Smooth muscle cell (in vitro differentiated cells): ENCODE data around the gene PLA2G4F. TPM values are rescaled to one million over a fixed set of nuclear protein-coding genes. Genes with fewer than 3 reads are reported as not detected.

Experiments
- DNase-seq: peaks from one replicate; lab custom pipeline; 2025; ENCODE audit not compliant: unreplicated experiment; lab: John Stamatoyannopoulos, UW
- H2AFZ ChIP-seq: fragments of 200-600 bp; sonication (generic); 2 replicates; pipeline ENCODE4 v1.6.0; 2016; ENCODE audit warnings: antibody characterized with exemption, low read depth, mild to moderate bottlenecking
- H3F3A ChIP-seq: fragments of 200-600 bp; sonication (generic); 2 replicates; pipeline ENCODE4 v1.6.0; 2017; ENCODE audit warnings: antibody characterized with exemption, low read depth
- H3K27ac ChIP-seq: fragments of 200-600 bp; sonication (generic); 2 replicates; pipeline ENCODE4 v1.5.1; 2016; ENCODE audit warnings: low read depth, mild to moderate bottlenecking
- H3K27me3 ChIP-seq: fragments of 200-600 bp; sonication (generic); 2 replicates; pipeline ENCODE4 v1.6.1; 2016; ENCODE audit warnings: low read depth, mild to moderate bottlenecking
- H3K36me3 ChIP-seq: fragments of 200-600 bp; sonication (generic); 2 replicates; pipeline ENCODE4 v1.5.1; 2016; ENCODE audit warnings: low read depth
- H3K4me1 ChIP-seq: fragments of 200-600 bp; sonication (generic); 2 replicates; pipeline ENCODE4 v1.5.1; 2016; ENCODE audit warnings: low read depth
- H3K4me2 ChIP-seq: fragments of 200-600 bp; sonication (generic); 2 replicates; pipeline ENCODE4 v1.6.0; 2016; ENCODE audit warnings: mild to moderate bottlenecking
- H3K4me3 ChIP-seq: fragments of 200-600 bp; sonication (generic); 2 replicates; pipeline ENCODE4 v1.5.1; 2016; ENCODE audit warnings: mild to moderate bottlenecking
- H3K79me2 ChIP-seq: fragments of 200-600 bp; sonication (generic); 2 replicates; pipeline ENCODE4 v1.6.0; 2016; ENCODE audit warnings: low read depth, mild to moderate bottlenecking
- H3K9ac ChIP-seq: fragments of 200-600 bp; sonication (generic); 2 replicates; pipeline ENCODE4 v1.6.0; 2016; ENCODE audit warnings: low read depth
- H3K9me3 ChIP-seq: fragments of 200-600 bp; sonication (generic); replicated peaks from 2 replicates; pipeline ENCODE4 v1.5.1; 2016; ENCODE audit warnings: low read depth
- H4K20me1 ChIP-seq: fragments of 200-600 bp; sonication (generic); 2 replicates; pipeline ENCODE4 v1.6.0; 2016; ENCODE audit warnings: low read depth
- WGBS: methylation state at CpG from one replicate; pipeline ENCODE4 v1.1.7; 2016; ENCODE audit warnings: low lambda C conversion rate; 5-methylcytosine and 5-hydroxymethylcytosine counted together
- polyA plus RNA-seq: library from polyadenylated mRNA; unstranded; fragments of >200 nt; fragmentation: Nextera tagmentation; extraction: Ambion mirVana; gene quantifications from 2 replicates; pipeline ENCODE4 v1.2.1, GENCODE V29; 2016
- total RNA-seq: library from RNA; depleted of rRNA; stranded (reverse); fragments of >200 nt; gene quantifications from 2 replicates; pipeline ENCODE4 v1.2.3, GENCODE V29; 2014
- TF ChIP-seq, protein P1 (sequence below): fragments of 200-600 bp; sonication (generic); IDR thresholded peaks from 2 replicates; pipeline ENCODE4 v1.5.1; 2017; ENCODE audit warnings: borderline replicate concordance, mild to moderate bottlenecking, antibody characterized with exemption; ENCODE audit not compliant: insufficient read depth, poor library complexity, severe bottlenecking

Gene PLA2G4F
- total and polyA plus RNA-seq, 2 experiments from 2014 or later = 0.46 to 1.3 TPM

DNA sequence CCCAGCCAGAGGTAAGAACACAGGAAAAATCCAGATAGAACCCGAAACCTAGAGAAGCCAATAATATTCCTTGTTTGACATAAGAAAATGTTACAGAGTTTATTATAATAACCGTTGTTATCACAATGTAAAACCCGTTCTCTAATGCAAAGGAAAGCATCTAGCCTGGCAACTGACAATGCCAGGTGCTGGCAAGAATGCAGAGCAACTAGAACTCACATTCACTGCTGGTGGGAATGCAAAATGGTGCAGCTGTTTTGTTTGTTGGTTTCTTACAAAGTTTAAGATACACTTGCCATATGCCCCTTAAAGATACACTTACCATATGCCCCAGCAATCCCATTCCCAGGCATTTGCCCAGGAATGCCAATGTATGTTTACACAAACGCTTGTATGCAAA lies 28.3 kb upstream of the PLA2G4F start:
- DNase-seq = no peak
- H3K9ac ChIP-seq = no peak overlapping the region
- no peak overlapping the region for H3K4me3 ChIP-seq
- no peaks in the 10 kb centered on the region for H3K79me2 ChIP-seq
- H2AFZ ChIP-seq = no peak overlapping the region
- H3K27me3 ChIP-seq = no peaks in the 10 kb centered on the region
- H3F3A ChIP-seq = no peaks in the 10 kb centered on the region
- 98% methylated on average over 4 of the region's 4 CpGs for WGBS
- H3K9me3 ChIP-seq = no peaks in the 10 kb centered on the region
- H3K4me2 ChIP-seq = no peak overlapping the region
- no peaks in the 10 kb centered on the region for H3K4me1 ChIP-seq
- TF ChIP-seq, protein P1, sequence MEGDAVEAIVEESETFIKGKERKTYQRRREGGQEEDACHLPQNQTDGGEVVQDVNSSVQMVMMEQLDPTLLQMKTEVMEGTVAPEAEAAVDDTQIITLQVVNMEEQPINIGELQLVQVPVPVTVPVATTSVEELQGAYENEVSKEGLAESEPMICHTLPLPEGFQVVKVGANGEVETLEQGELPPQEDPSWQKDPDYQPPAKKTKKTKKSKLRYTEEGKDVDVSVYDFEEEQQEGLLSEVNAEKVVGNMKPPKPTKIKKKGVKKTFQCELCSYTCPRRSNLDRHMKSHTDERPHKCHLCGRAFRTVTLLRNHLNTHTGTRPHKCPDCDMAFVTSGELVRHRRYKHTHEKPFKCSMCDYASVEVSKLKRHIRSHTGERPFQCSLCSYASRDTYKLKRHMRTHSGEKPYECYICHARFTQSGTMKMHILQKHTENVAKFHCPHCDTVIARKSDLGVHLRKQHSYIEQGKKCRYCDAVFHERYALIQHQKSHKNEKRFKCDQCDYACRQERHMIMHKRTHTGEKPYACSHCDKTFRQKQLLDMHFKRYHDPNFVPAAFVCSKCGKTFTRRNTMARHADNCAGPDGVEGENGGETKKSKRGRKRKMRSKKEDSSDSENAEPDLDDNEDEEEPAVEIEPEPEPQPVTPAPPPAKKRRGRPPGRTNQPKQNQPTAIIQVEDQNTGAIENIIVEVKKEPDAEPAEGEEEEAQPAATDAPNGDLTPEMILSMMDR = no peak
- H3K36me3 ChIP-seq = peaks cover 24% of the 10 kb centered on the region
- no peak overlapping the region for H3K27ac ChIP-seq
- H4K20me1 ChIP-seq = no peaks in the 10 kb centered on the region

DNA sequence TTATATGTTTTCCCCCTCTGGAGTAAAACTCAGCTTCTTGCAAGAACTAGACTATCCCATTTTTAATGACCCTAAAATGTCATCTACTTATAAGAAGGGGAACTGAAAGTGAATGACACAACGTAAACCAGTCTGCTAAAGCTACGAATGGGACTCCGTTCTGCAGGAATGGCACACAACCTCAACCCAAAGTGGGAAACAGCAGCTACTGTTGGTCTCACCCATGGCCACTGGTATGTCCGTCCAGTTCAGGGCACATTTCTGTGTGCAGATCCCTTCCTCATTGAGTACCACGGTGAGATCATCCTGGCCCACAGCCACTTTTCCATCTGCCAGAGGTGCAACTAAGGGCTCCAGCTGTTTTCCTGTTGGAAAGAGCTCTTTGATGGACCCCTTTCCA lies 27.9 kb upstream of the PLA2G4F start:
- no peak overlapping the region for H3K4me3 ChIP-seq
- no peaks in the 10 kb centered on the region for H3K4me1 ChIP-seq
- no peaks in the 10 kb centered on the region for H3K9me3 ChIP-seq
- H4K20me1 ChIP-seq = no peaks in the 10 kb centered on the region
- WGBS = 91% methylated on average over 5 of the region's 5 CpGs
- H3K36me3 ChIP-seq = peaks cover 24% of the 10 kb centered on the region
- no peak overlapping the region for H3K9ac ChIP-seq
- no peak overlapping the region for H2AFZ ChIP-seq
- H3F3A ChIP-seq = no peaks in the 10 kb centered on the region
- no peaks in the 10 kb centered on the region for H3K27me3 ChIP-seq
- DNase-seq = no peak
- H3K27ac ChIP-seq = no peak overlapping the region
- TF ChIP-seq, protein P1 = no peak
- no peaks in the 10 kb centered on the region for H3K79me2 ChIP-seq
- H3K4me2 ChIP-seq = no peak overlapping the region

DNA sequence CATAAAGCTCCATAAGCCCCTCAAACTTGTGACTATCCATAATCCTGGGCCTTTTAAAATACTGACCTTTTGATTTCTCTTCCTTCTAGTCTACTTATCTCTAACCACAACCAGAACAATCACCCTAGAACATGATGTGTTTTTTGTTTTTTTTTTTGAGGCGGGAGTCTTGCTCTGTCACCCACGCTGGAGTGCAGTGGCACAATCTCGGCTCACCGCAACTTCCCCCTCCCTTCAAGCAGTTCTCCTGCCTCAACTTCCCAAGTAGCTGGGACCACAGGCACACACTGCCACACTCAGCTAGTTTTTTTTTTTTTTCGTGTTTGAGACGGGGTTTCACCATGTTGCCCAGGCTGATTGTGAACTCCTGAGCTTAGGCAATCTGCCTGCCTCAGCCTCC lies 26.5 kb upstream of the PLA2G4F start:
- Histone ChIP-seq H3K27ac (no peak overlapping the region), H3K79me2 (no peaks in the 10 kb centered on the region), H3K4me1 (no peaks in the 10 kb centered on the region), H3K4me3 (no peak overlapping the region), H3K27me3 (no peaks in the 10 kb centered on the region), H2AFZ (no peak overlapping the region), H3K9ac (no peak overlapping the region), H3F3A (no peaks in the 10 kb centered on the region), H3K36me3 (peaks cover 16% of the 10 kb centered on the region), H3K9me3 (no peaks in the 10 kb centered on the region), H4K20me1 (no peaks in the 10 kb centered on the region), H3K4me2 (no peak overlapping the region)
- WGBS = 98% methylated on average over 6 of the region's 6 CpGs
- TF ChIP-seq, protein P1 = no peak
- DNase-seq = no peak

- H3K27ac ChIP-seq = no peak overlapping the region
- H3K27me3 ChIP-seq = no peaks in the 10 kb centered on the region
- H3K79me2 ChIP-seq = no peaks in the 10 kb centered on the region
- H3K4me1 ChIP-seq = no peaks in the 10 kb centered on the region
- H3F3A ChIP-seq = no peaks in the 10 kb centered on the region
- 94% methylated on average over 6 of the region's 6 CpGs for WGBS
- no peaks in the 10 kb centered on the region for H3K9me3 ChIP-seq
- no peak overlapping the region for H3K4me3 ChIP-seq
- H4K20me1 ChIP-seq = no peaks in the 10 kb centered on the region
- H3K9ac ChIP-seq = no peak overlapping the region
- no peak for DNase-seq
- no peak overlapping the region for H3K4me2 ChIP-seq
- no peak overlapping the region for H2AFZ ChIP-seq
- H3K36me3 ChIP-seq = peaks cover 12% of the 10 kb centered on the region
- TF ChIP-seq, protein P1 = no peak
Measured at GRCh38 chr15:42182328-42182886, 26.0 kb upstream of the PLA2G4F start.
